IPS DF 4.7 (cell line): Measurements from ENCODE around the gene SEPTIN11.

Experiments
- DNase-seq: peaks from one replicate; pipeline ENCODE4 v3.0.0-alpha.2; 2013; ENCODE audit warnings: low spot score; ENCODE audit errors: extremely low read depth

The SEPTIN11 gene

GRCh38 chr4:76979236-76979635 lies 29.7 kb downstream of the SEPTIN11 start:
- DNase-seq = no peak

- DNase-seq = no peak
Observed at GRCh38 chr4:76980261-76980660, 30.7 kb downstream of the SEPTIN11 start.

GRCh38 chr4:76981644-76982043 lies 32.1 kb downstream of the SEPTIN11 start:
- no peak for DNase-seq

GRCh38 chr4:76982638-76983584 lies 33.4 kb downstream of the SEPTIN11 start:
- no peak for DNase-seq

- DNase-seq = no peak
Observed at GRCh38 chr4:76984127-76984526, 34.6 kb downstream of the SEPTIN11 start.

GRCh38 chr4:76984788-76985211 lies 35.2 kb downstream of the SEPTIN11 start:
- no peak for DNase-seq

- no peak for DNase-seq
Observed at GRCh38 chr4:76987153-76987591, 37.6 kb downstream of the SEPTIN11 start.

- DNase-seq = no peak
Observed at GRCh38 chr4:76987685-76988084, 38.1 kb downstream of the SEPTIN11 start.

- no peak for DNase-seq
Observed at GRCh38 chr4:76989391-76990061, 40.0 kb downstream of the SEPTIN11 start.

GRCh38 chr4:76990288-76991080 lies 40.9 kb downstream of the SEPTIN11 start:
- no peak for DNase-seq

GRCh38 chr4:76991161-76991660 lies 41.7 kb downstream of the SEPTIN11 start:
- no peak for DNase-seq

GRCh38 chr4:76993787-76994641 lies 44.5 kb downstream of the SEPTIN11 start:
- no peak for DNase-seq

GRCh38 chr4:76995776-76996175 lies 46.2 kb downstream of the SEPTIN11 start:
- no peak for DNase-seq

GRCh38 chr4:76996445-76996844 lies 46.9 kb downstream of the SEPTIN11 start:
- DNase-seq = no peak

GRCh38 chr4:76997077-76997476 lies 47.5 kb downstream of the SEPTIN11 start:
- DNase-seq = no peak

- no peak for DNase-seq
Observed at GRCh38 chr4:76997532-76997931, 48.0 kb downstream of the SEPTIN11 start.

GRCh38 chr4:76998251-76998901 lies 48.8 kb downstream of the SEPTIN11 start:
- DNase-seq = no peak
